GM12874 (cell line): Measurements from ENCODE around the gene PHKB.

Source experiments
- CTCF ChIP-seq: IDR thresholded peaks from 2 replicates; pipeline ENCODE4 v1.5.1; 2011; ENCODE audit warnings: low read depth, mild to moderate bottlenecking, control low read depth, low read length, moderate library complexity; ENCODE audit not compliant: insufficient read depth

The PHKB gene

GRCh38 chr16:47574091-47575054, 113.2 kb downstream of the PHKB start:
- TF ChIP-seq CTCF: no peak

DNA sequence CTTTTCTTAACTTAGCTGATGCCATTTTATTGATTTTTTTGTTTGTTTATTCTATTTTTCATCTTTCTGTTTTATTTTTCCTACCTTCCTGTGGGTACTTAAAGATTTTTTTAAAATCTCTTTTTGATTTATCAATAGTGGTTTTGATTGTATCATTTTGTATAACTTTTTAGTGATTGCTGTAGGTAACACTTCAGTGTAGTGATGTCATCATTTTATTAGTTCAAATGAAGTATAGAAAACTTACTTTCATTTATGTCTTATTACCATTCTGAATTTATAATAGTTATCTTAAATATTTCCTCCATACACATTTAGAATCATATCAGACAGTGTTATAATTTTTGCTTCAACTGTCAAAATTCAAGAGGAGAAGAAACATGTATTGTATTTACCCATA, 115.9 kb downstream of the PHKB start:
- no peak for TF ChIP-seq CTCF

GRCh38 chr16:47578033-47578432, 116.9 kb downstream of the PHKB start:
- TF ChIP-seq CTCF: no peak

DNA sequence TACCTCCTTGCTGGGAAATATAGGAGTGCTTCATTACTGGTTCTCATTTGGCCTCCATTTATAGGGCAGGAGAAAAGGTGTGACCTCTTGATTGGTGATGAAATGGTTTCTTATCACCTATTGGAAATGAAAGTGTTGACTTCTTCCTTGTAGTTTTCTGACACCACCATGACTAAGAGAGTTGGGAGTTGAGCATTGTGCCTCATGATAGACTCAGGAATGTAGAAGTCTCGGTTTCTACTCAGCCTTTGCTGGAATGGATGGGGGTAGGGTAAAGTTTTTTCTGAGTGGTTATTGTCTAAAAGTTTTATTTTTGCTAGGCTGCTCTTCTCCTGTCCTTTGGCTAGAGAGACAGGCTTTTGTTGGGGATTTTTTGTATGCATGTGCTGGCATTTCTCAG, 117.4 kb downstream of the PHKB start:
- no peak for TF ChIP-seq CTCF

- TF ChIP-seq CTCF: no peak
These were observed 120.0 kb downstream of the PHKB start for GRCh38 chr16:47581114-47581513.

GRCh38 chr16:47584464-47585225, 123.5 kb downstream of the PHKB start:
- no peak for TF ChIP-seq CTCF

GRCh38 chr16:47586121-47586520, 125.0 kb downstream of the PHKB start:
- no peak for TF ChIP-seq CTCF
